ENCODE data around the gene TM9SF4.

The TM9SF4 gene

GRCh38 chr20:32213870-32214269 lies 104.4 kb downstream of the TM9SF4 start:
- DNase-seq, result no peak

DNA sequence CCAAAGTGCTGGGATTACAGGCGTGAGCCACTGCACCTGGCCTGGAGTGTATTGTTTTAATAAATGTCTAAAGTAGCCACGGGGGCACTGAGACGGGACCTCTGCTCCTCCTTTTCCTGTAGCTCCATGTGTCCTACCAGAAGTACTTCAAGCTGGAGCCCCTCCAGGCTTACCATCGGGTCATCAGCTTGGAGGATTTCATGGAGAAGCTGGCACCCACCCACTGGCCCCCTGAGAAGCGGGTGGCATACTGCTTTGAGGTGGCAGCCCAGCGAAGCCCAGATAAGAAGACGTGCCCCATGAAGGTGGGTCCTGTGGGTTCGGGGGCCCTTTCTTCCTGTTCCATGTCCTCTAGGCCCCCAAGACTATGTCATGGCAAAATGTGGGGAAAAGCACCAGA lies 105.6 kb downstream of the TM9SF4 start:
- DNase-seq, result no peak

DNA sequence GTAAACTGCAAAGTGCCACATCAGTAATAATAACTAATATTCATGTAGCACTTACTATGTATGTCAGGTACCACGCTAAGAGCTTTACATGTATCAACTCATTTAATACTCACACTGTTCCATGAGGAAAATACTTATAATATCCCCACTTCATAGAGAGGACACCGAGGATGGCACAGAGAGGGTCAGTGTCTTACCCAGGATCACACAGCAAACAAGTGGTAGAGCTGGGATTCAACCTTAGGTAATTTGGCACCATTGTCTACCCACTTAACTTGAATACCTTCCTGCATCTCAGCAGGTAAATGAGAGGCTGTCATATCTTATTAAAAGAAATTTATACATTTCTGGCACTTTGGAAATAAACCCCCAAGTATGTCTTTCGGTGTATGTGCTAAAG lies 106.2 kb downstream of the TM9SF4 start:
- DNase-seq, result no peak

GRCh38 chr20:32216179-32217142 lies 106.9 kb downstream of the TM9SF4 start:
- DNase-seq, result no peak
